Neural cell (in vitro differentiated cells): ENCODE measurements around the gene OLIG2. TPM values are rescaled to one million over a fixed set of nuclear protein-coding genes. Genes with fewer than 3 reads are reported as not detected.

Experiments
- polyA plus RNA-seq: library from polyadenylated mRNA; depleted of rRNA; stranded (reverse); fragments of >200 nt; gene quantifications from 2 replicates; pipeline ENCODE4 v1.2.3, GENCODE V29; 2014

OLIG2 gene
- polyA plus RNA-seq, 1 donor from 2014 or later = 0.90 TPM

Other genes with a start within 250 kb of the OLIG2 start
- 0.98 and 1.4 TPM in 2 replicates for gene OLIG1, start 44.2 kb downstream of the OLIG2 start, polyA plus RNA-seq
- 3.2 and 10.3 TPM in 2 replicates for gene IFNAR2, start 204.0 kb downstream of the OLIG2 start, polyA plus RNA-seq
- 0.38 and 6.0 TPM in 2 replicates for gene IL10RB, start 240.4 kb downstream of the OLIG2 start, polyA plus RNA-seq